GM23338 (cell line): ENCODE measurements around the gene SIRPA. TPM values are rescaled to one million over a fixed set of nuclear protein-coding genes. Genes with fewer than 3 reads are reported as not detected.
A peak's percentile ranks its signal among the peaks of the same experiment; 100 is the strongest.

Experiments
- ATAC-seq: fragments of 200-7000 bp; cut with Tn5 transposase; 3 replicates; pipeline ENCODE4 v1.9.1; 2020
- DNase-seq: peaks from one replicate; pipeline ENCODE4 v3.0.0-alpha.2; 2015; ENCODE audit warnings: low spot score
- H2AFZ ChIP-seq: fragments of 200-600 bp; sonication (generic); 2 replicates; pipeline ENCODE4 v1.8.0; 2016; ENCODE audit warnings: antibody characterized with exemption, mild to moderate bottlenecking, moderate library complexity
- H3F3A ChIP-seq: fragments of 200-600 bp; sonication (generic); replicated peaks from 2 replicates; pipeline ENCODE4 v1.8.0; 2017; ENCODE audit warnings: antibody characterized with exemption, mixed run types, low read depth
- H3K27ac ChIP-seq: fragments of 200-600 bp; sonication (generic); 2 replicates; pipeline ENCODE4 v1.6.1; 2016; ENCODE audit warnings: low read depth
- H3K27me3 ChIP-seq: fragments of 200-600 bp; sonication (generic); 2 replicates; pipeline ENCODE4 v1.8.0; 2016; ENCODE audit warnings: mild to moderate bottlenecking, mixed run types, moderate library complexity; ENCODE audit not compliant: insufficient read depth
- H3K36me3 ChIP-seq: fragments of 200-600 bp; sonication (generic); 2 replicates; pipeline ENCODE4 v1.8.0; 2016; ENCODE audit warnings: mild to moderate bottlenecking; ENCODE audit not compliant: insufficient read depth
- H3K4me1 ChIP-seq: fragments of 200-600 bp; sonication (generic); 2 replicates; pipeline ENCODE4 v1.8.0; 2016; ENCODE audit warnings: mild to moderate bottlenecking, moderate library complexity; ENCODE audit not compliant: insufficient read depth
- H3K4me2 ChIP-seq: fragments of 200-600 bp; sonication (generic); 2 replicates; pipeline ENCODE4 v1.7.1; 2017; ENCODE audit warnings: mixed run types
- H3K4me3 ChIP-seq: fragments of 200-600 bp; sonication (generic); 2 replicates; pipeline ENCODE4 v1.6.1; 2016; ENCODE audit warnings: mixed run types
- H3K79me2 ChIP-seq: fragments of 200-600 bp; sonication (generic); replicated peaks from 2 replicates; pipeline ENCODE4 v1.8.0; 2017; ENCODE audit warnings: mild to moderate bottlenecking; ENCODE audit not compliant: insufficient read depth
- H3K9me2 ChIP-seq: fragments of 200-600 bp; sonication (generic); 2 replicates; pipeline ENCODE4 v1.8.0; 2017; ENCODE audit not compliant: insufficient read depth
- H4K20me1 ChIP-seq: fragments of 200-600 bp; sonication (generic); replicated peaks from 2 replicates; pipeline ENCODE4 v1.8.0; 2017; ENCODE audit warnings: mild to moderate bottlenecking; ENCODE audit not compliant: insufficient read depth
- H3K27ac Mint-ChIP-seq: 2 replicates; pipeline ENCODE4 v1.8.0; 2020; ENCODE audit warnings: inconsistent platforms, mild to moderate bottlenecking, moderate library complexity, mixed read lengths
- H3K27me3 Mint-ChIP-seq: 3 replicates; pipeline ENCODE4 v1.8.0; 2022; ENCODE audit warnings: low read depth, mild to moderate bottlenecking, moderate library complexity, mixed read lengths, inconsistent platforms; ENCODE audit not compliant: insufficient read depth, poor library complexity
- H3K36me3 Mint-ChIP-seq: 3 replicates; pipeline ENCODE4 v1.8.0; 2021; ENCODE audit warnings: low read depth, mild to moderate bottlenecking, inconsistent platforms, moderate library complexity, mixed read lengths
- H3K4me1 Mint-ChIP-seq: 3 replicates; pipeline ENCODE4 v1.8.0; 2020; ENCODE audit warnings: mild to moderate bottlenecking, inconsistent platforms, mixed read lengths
- H3K4me3 Mint-ChIP-seq: 3 replicates; pipeline ENCODE4 v1.8.0; 2021; ENCODE audit warnings: moderate library complexity, mild to moderate bottlenecking, inconsistent platforms, mixed read lengths
- H3K9me3 Mint-ChIP-seq: 3 replicates; pipeline ENCODE4 v1.8.0; 2020; ENCODE audit warnings: moderate library complexity, mild to moderate bottlenecking, inconsistent platforms, mixed read lengths
- CTCF ChIP-seq, 2 experiments: fragments of 200-600 bp in 1 of 2; sonication (generic) in 1 of 2; conservative IDR thresholded peaks; 2 replicates each; pipeline versions ENCODE4 v1.5.1 to v1.6.1; 2016 to 2017; ENCODE audit warnings: antibody characterized with exemption in 2 of 2, low read depth in 2 of 2, mild to moderate bottlenecking in 2 of 2, moderate library complexity in 1 of 2
- EZH2phosphoT487 ChIP-seq: fragments of 200-600 bp; sonication (generic); IDR thresholded peaks from one replicate; pipeline ENCODE4 v1.8.1; 2018; ENCODE audit warnings: antibody characterized with exemption; ENCODE audit not compliant: unreplicated experiment
- JUNB ChIP-seq: IDR thresholded peaks from one replicate; pipeline ENCODE4 v1.6.1; 2016; ENCODE audit warnings: antibody characterized with exemption; ENCODE audit not compliant: unreplicated experiment
- NANOG ChIP-seq: IDR thresholded peaks from 2 replicates; pipeline ENCODE4 v1.6.1; 2016; ENCODE audit warnings: antibody characterized with exemption, borderline replicate concordance
- STAT1 ChIP-seq: IDR thresholded peaks from one replicate; pipeline ENCODE4 v1.6.1; 2016; ENCODE audit warnings: antibody characterized with exemption; ENCODE audit not compliant: unreplicated experiment
- ZNF331 ChIP-seq: fragments of 250-450 bp; sonication (Bioruptor Pico); IDR thresholded peaks from 2 replicates; pipeline ENCODE4 v1.5.0; 2020; ENCODE audit warnings: low read depth, mild to moderate bottlenecking, moderate library complexity
- polyA plus RNA-seq: library from polyadenylated mRNA; unstranded; fragments of >200 nt; fragmentation: Nextera tagmentation; extraction: Ambion mirVana; gene quantifications from 2 replicates; pipeline ENCODE4 v1.2.1, GENCODE V29; 2016
- total RNA-seq: library from RNA; depleted of rRNA; stranded (reverse); fragments of >200 nt; shearing (Covaris generic); gene quantifications from 2 replicates; pipeline ENCODE4 v1.2.3, GENCODE V29; 2014

Gene SIRPA
- total and polyA plus RNA-seq, 2 experiments from 2014 or later: 1.2 to 2.9 TPM

GRCh38 chr20:1922786-1923185 lies 27.6 kb downstream of the SIRPA start:
- Histone ChIP-seq H4K20me1 (no peaks in the 10 kb centered on the region), H3K4me1 (peaks cover 8% of the 10 kb centered on the region), H3K9me2 (no peaks in the 10 kb centered on the region), H3K4me3 (no peak overlapping the region), H3F3A (no peaks in the 10 kb centered on the region), H3K79me2 (no peaks in the 10 kb centered on the region), H3K27ac (no peak overlapping the region), H3K27me3 (no peaks in the 10 kb centered on the region), H3K36me3 (no peaks in the 10 kb centered on the region), H2AFZ (no peak overlapping the region), H3K4me2 (no peak overlapping the region)
- H3K9me3 Mint-ChIP-seq: no peaks in the 10 kb centered on the region; the same call in 2 of the 3 replicates
- TF ChIP-seq NANOG (no peak), ZNF331 (CRISPR knock-in tag) (no peak), EZH2phosphoT487 (no peak), CTCF (conservative IDR thresholded peaks at IDR 0.05; ENCODE audit: low read depth in 2 of 2) (no peak), JUNB (no peak)
- H3K4me1 Mint-ChIP-seq: peaks cover 26% of the 10 kb centered on the region
- DNase-seq (no peak), ATAC-seq (no peak)
- H3K4me3 Mint-ChIP-seq: no peak overlapping the region
- H3K36me3 Mint-ChIP-seq: peaks cover 4% of the 10 kb centered on the region; the same call in 2 of the 3 replicates
- H3K27ac Mint-ChIP-seq: 0 out of 2 replicates have a peak overlapping the region, but pooled peaks have one; percentile 10
- peaks cover 3% of the 10 kb centered on the region for H3K27me3 Mint-ChIP-seq

GRCh38 chr20:1924910-1925861 lies 30.0 kb downstream of the SIRPA start:
- Histone ChIP-seq H3K4me2 (no peak overlapping the region), H3K79me2 (no peaks in the 10 kb centered on the region), H3F3A (no peaks in the 10 kb centered on the region), H3K27ac (no peak overlapping the region), H3K9me2 (no peaks in the 10 kb centered on the region), H3K27me3 (no peaks in the 10 kb centered on the region), H3K36me3 (no peaks in the 10 kb centered on the region), H3K4me1 (peaks cover 15% of the 10 kb centered on the region), H4K20me1 (no peaks in the 10 kb centered on the region), H3K4me3 (no peak overlapping the region), H2AFZ (no peak overlapping the region)
- ATAC-seq (peak; percentile 26), DNase-seq (peak; percentile 23)
- TF ChIP-seq STAT1 (no peak), CTCF (conservative IDR thresholded peaks at IDR 0.05; ENCODE audit: low read depth in 2 of 2) (peak; percentile 33 to 36)
- no peak overlapping the region for H3K27ac Mint-ChIP-seq
- peaks cover 39% of the 10 kb centered on the region for H3K4me1 Mint-ChIP-seq
- H3K27me3 Mint-ChIP-seq: peaks cover 4% of the 10 kb centered on the region
- H3K4me3 Mint-ChIP-seq: no peak overlapping the region
- H3K36me3 Mint-ChIP-seq: peaks cover 4% of the 10 kb centered on the region; the same call in 2 of the 3 replicates
- H3K9me3 Mint-ChIP-seq: no peaks in the 10 kb centered on the region
